ENCODE measurements around the gene TICAM2.

TICAM2 gene

GRCh38 chr5:115607935-115608334 is 5.7 kb upstream of the TICAM2 start:
- DNase-seq (ENCODE audit: low spot score): no peak

GRCh38 chr5:115605436-115605835 is 3.2 kb upstream of the TICAM2 start:
- DNase-seq (ENCODE audit: low spot score): no peak

- no peak for DNase-seq (ENCODE audit: low spot score)
Observed at GRCh38 chr5:115602591-115603125, 379 bp upstream of the TICAM2 start.

- no peak for DNase-seq (ENCODE audit: low spot score)
Observed at GRCh38 chr5:115600766-115601165, 1.5 kb downstream of the TICAM2 start.

- no peak for DNase-seq (ENCODE audit: low spot score)
Observed at GRCh38 chr5:115599924-115600323, 2.4 kb downstream of the TICAM2 start.

- peak; percentile 33 for DNase-seq (ENCODE audit: low spot score)
Observed at GRCh38 chr5:115599502-115599901, 2.8 kb downstream of the TICAM2 start.

- no peak for DNase-seq (ENCODE audit: low spot score)
Observed at GRCh38 chr5:115594128-115595047, 7.9 kb downstream of the TICAM2 start.

GRCh38 chr5:115589043-115589442 is 13.2 kb downstream of the TICAM2 start:
- no peak for DNase-seq (ENCODE audit: low spot score)

- no peak for DNase-seq (ENCODE audit: low spot score)
Observed at GRCh38 chr5:115588640-115589039, 13.6 kb downstream of the TICAM2 start.

- no peak for DNase-seq (ENCODE audit: low spot score)
Observed at GRCh38 chr5:115586525-115587146, 15.6 kb downstream of the TICAM2 start.

- no peak for DNase-seq (ENCODE audit: low spot score)
Observed at GRCh38 chr5:115585265-115585664, 17.0 kb downstream of the TICAM2 start.

- DNase-seq (ENCODE audit: low spot score): no peak
Observed at GRCh38 chr5:115584501-115584900, 17.8 kb downstream of the TICAM2 start.

- DNase-seq (ENCODE audit: low spot score): no peak
Observed at GRCh38 chr5:115583474-115583873, 18.8 kb downstream of the TICAM2 start.

GRCh38 chr5:115580941-115581340 is 21.3 kb downstream of the TICAM2 start:
- DNase-seq (ENCODE audit: low spot score): no peak

GRCh38 chr5:115579747-115580173 is 22.5 kb downstream of the TICAM2 start:
- no peak for DNase-seq (ENCODE audit: low spot score)

- peak; percentile 74 for DNase-seq (ENCODE audit: low spot score)
Observed at GRCh38 chr5:115579216-115579615, 23.1 kb downstream of the TICAM2 start.

GRCh38 chr5:115578657-115579056 is 23.6 kb downstream of the TICAM2 start:
- no peak for DNase-seq (ENCODE audit: low spot score)

GRCh38 chr5:115577741-115578140 is 24.5 kb downstream of the TICAM2 start:
- DNase-seq (ENCODE audit: low spot score): no peak

- no peak for DNase-seq (ENCODE audit: low spot score)
Observed at GRCh38 chr5:115577329-115577728, 24.9 kb downstream of the TICAM2 start.

- no peak for DNase-seq (ENCODE audit: low spot score)
Observed at GRCh38 chr5:115575167-115576070, 26.9 kb downstream of the TICAM2 start.

GRCh38 chr5:115573133-115573532 is 29.1 kb downstream of the TICAM2 start:
- DNase-seq (ENCODE audit: low spot score): no peak

- peak; percentile 96 for DNase-seq (ENCODE audit: low spot score)
Observed at GRCh38 chr5:115571441-115571878, 30.8 kb downstream of the TICAM2 start.
